ENCODE data around the gene FOS.
A peak's percentile ranks its signal among the peaks of the same experiment; 100 is the strongest.
"Not testable (repeated sequence)": the region's sequence is repeated elsewhere in the genome, so short reads cannot be mapped to it uniquely, and the experiment has no call there.

Gene FOS

DNA sequence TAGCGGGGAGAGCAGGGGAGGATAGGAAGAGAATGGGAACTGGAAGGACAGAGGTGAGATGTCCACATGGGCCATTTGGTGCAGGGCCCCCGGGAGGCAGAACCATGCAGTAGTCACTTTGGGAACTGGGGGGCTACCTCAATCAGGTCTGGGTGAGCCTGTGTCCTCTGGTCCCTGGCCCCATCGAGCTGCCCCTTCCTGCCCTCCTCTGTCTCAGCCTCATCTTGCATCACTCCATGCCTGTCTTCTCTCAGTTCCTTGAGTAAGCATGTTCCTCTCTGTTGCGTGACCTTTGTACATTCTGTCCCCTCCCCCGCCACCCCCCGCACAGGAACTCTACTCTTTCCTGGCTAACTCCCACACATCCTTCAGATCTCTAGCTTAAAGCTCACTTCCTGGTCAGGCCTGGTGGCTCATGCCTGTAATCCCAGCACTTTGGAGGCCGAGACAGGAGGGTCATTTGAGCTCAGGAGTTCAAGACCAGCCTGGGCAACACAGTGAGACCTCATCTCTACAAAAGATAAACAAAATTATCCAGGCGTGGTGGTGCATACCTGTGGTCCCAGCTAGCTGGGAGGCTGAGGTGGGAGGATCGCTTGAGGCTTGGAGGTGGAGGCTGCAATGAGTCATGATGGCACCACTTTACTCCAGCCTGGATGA is 23.2 kb downstream of the FOS start:
- Histone ChIP-seq H3K27me3 (ENCODE audit: insufficient read depth, low read depth, severe bottlenecking) (no peaks in the 10 kb centered on the region), H3K9me3 (ENCODE audit: severe bottlenecking) (no peaks in the 10 kb centered on the region), H3K27ac (no peak overlapping the region), H3K4me3 (ENCODE audit: low read depth, low read length) (no peak overlapping the region), H3K36me3 (no peaks in the 10 kb centered on the region)
- TF ChIP-seq, protein P1, sequence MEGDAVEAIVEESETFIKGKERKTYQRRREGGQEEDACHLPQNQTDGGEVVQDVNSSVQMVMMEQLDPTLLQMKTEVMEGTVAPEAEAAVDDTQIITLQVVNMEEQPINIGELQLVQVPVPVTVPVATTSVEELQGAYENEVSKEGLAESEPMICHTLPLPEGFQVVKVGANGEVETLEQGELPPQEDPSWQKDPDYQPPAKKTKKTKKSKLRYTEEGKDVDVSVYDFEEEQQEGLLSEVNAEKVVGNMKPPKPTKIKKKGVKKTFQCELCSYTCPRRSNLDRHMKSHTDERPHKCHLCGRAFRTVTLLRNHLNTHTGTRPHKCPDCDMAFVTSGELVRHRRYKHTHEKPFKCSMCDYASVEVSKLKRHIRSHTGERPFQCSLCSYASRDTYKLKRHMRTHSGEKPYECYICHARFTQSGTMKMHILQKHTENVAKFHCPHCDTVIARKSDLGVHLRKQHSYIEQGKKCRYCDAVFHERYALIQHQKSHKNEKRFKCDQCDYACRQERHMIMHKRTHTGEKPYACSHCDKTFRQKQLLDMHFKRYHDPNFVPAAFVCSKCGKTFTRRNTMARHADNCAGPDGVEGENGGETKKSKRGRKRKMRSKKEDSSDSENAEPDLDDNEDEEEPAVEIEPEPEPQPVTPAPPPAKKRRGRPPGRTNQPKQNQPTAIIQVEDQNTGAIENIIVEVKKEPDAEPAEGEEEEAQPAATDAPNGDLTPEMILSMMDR (IDR thresholded peaks at IDR 0.05; ENCODE audit: low read depth, low read length): no peak
- no peak for DNase-seq

- H3K27ac ChIP-seq: no peak overlapping the region
- H3K36me3 ChIP-seq: no peaks in the 10 kb centered on the region
- no peak overlapping the region for H3K4me3 ChIP-seq (ENCODE audit: low read depth, low read length)
- DNase-seq: peak; percentile 67
- no peaks in the 10 kb centered on the region for H3K9me3 ChIP-seq (ENCODE audit: severe bottlenecking)
- TF ChIP-seq, protein P1 (IDR thresholded peaks at IDR 0.05; ENCODE audit: low read depth, low read length): peak; percentile 69
- no peaks in the 10 kb centered on the region for H3K27me3 ChIP-seq (ENCODE audit: insufficient read depth, low read depth, severe bottlenecking)
Measured at GRCh38 chr14:75303381-75303789, 24.8 kb downstream of the FOS start.

DNA sequence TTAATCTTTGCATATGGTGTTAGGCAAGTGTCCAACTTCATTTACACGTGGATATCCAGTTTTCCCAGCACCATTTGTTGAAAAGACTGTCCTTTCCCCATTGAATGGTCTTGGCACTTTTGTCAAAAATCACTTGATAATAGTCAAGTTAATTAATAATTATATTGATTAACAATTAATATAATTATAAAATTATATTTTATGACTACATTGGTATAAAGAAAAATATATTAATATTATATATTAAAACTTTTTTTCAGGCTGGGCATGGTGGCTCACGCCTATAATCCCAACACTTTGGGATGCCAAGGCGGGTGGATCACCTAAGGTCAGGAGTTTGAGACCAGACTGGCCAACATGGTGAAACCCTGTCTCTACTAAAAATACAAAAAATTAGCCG is 27.8 kb downstream of the FOS start:
- not testable (repeated sequence) for DNase-seq; H3K36me3 ChIP-seq; H3K27ac ChIP-seq; H3K4me3 ChIP-seq (ENCODE audit: low read depth, low read length); H3K27me3 ChIP-seq (ENCODE audit: insufficient read depth, low read depth, severe bottlenecking); H3K9me3 ChIP-seq (ENCODE audit: severe bottlenecking)

DNA sequence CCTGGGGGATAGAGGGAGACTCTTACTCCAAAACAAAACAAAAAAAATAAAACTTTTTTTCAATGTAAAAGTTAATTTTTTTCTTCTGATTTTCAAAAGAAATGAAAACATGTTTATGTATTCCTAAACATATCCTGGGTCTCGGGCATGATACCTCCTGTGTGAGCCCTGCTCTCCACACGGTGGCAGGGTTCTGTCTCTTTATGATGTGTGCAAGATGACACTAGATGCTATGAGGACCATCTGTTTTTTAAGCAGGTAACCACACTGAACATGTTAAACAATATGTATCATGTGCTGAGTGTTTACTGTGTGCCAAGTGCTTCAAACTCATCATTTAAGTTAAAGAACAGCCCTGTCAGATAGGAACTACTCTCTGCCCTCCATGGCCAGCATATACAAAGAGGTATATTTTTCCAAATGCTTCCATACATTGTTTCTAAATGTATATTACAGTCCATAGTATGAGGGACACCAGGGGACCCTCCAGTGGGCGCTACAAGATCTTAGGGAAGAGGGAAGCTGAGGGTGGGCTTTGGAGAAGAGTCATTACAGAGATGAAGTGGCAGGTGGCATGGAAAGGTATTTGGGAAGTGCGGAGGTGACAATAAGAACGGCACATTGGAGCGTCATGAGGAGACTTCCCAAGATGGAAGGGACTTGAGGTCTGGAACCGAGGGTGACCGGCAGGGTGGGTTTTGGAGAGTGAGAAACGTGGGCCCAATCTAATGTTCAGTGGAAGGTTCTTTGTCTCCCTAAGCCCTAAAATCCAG is 28.5 kb downstream of the FOS start:
- no peaks in the 10 kb centered on the region for H3K9me3 ChIP-seq (ENCODE audit: severe bottlenecking)
- H3K27me3 ChIP-seq (ENCODE audit: insufficient read depth, low read depth, severe bottlenecking): no peaks in the 10 kb centered on the region
- H3K36me3 ChIP-seq: no peaks in the 10 kb centered on the region
- H3K27ac ChIP-seq: no peak overlapping the region
- DNase-seq: peak; percentile 54
- TF ChIP-seq, protein P1 (IDR thresholded peaks at IDR 0.05; ENCODE audit: low read depth, low read length): peak; percentile 58
- no peak overlapping the region for H3K4me3 ChIP-seq (ENCODE audit: low read depth, low read length)

DNA sequence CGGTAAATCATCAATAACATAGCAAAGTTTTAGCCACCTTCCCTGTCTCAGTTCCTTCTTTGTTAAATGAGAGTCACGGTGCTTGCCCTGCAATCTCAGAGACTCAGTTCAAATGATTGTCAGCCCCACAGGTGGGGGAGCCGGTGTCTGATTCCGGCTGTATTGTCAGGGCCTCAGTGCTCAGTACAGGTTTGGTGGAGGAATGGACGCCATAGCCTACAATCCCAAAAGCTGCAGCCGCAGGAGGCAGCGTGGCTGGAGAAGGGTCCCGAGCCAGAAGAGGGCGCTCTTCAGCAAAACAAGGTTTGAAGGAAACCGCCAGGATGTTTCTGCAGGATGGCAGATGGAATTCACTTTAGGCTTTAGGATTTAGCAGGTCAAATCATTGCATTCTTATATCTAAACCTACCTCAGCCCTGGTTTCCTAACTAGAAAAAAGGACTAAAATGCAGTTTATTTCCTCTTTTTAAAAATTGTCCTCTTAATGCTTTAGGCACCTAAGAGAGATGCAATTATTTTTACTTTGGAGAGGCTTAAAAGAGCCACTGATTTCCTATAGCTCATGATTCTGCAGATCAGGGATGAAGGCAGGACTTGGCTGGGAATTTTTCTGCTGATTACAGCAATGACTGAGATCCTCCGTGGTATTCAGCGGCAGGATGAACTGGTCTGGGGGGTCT is 29.2 kb downstream of the FOS start:
- Histone ChIP-seq H3K27me3 (ENCODE audit: insufficient read depth, low read depth, severe bottlenecking) (no peaks in the 10 kb centered on the region), H3K27ac (no peak overlapping the region), H3K4me3 (ENCODE audit: low read depth, low read length) (no peak overlapping the region), H3K36me3 (no peaks in the 10 kb centered on the region), H3K9me3 (ENCODE audit: severe bottlenecking) (no peaks in the 10 kb centered on the region)
- DNase-seq: peak; percentile 89
- TF ChIP-seq, protein P1 (IDR thresholded peaks at IDR 0.05; ENCODE audit: low read depth, low read length): peak; percentile 83

DNA sequence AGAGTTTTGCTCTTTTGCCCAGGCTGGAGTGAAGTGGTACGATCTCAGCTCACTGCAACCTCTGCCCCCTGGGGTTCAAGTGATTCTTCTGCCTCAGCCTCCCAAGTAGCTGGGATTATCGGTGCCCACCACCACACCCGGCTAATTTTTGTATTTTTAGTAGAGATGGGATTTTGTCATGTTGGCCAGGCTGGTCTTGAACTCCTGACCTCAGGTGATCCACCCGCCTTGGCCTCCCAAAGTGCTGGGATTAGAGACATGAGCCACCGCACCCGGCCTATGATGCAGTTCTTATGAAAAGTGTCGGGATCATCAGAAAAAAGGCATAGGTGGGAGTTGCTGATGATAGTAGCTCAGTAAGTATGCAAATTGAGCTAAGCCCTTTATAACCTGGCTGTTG is 30.4 kb downstream of the FOS start:
- not testable (repeated sequence) for H3K27me3 ChIP-seq (ENCODE audit: insufficient read depth, low read depth, severe bottlenecking); H3K9me3 ChIP-seq (ENCODE audit: severe bottlenecking); H3K36me3 ChIP-seq; H3K27ac ChIP-seq; H3K4me3 ChIP-seq (ENCODE audit: low read depth, low read length); DNase-seq

GRCh38 chr14:75309561-75309960 is 30.9 kb downstream of the FOS start:
- not testable (repeated sequence) for H3K9me3 ChIP-seq (ENCODE audit: severe bottlenecking); H3K27me3 ChIP-seq (ENCODE audit: insufficient read depth, low read depth, severe bottlenecking); H3K27ac ChIP-seq; DNase-seq; H3K36me3 ChIP-seq; H3K4me3 ChIP-seq (ENCODE audit: low read depth, low read length)

All from WERI-Rb-1 (cell line).